Measurements from ENCODE around the gene AQP6. TPM values are rescaled to one million over a fixed set of nuclear protein-coding genes. Genes with fewer than 3 reads are reported as not detected.

AQP6 gene
- total and polyA plus RNA-seq, 10 of the 15 experiments (the other 5 are each of a cell fraction or from before 2014, with no cell fraction given): not detected

GRCh38 chr12:49963976-49964815, 8.6 kb upstream of the AQP6 start:
- Histone ChIP-seq H3K4me1 (ENCODE audit: control insufficient read depth, insufficient read depth, low read length) (peaks cover 8% of the 10 kb centered on the region), H3K27me3 (replicated peaks in 1 of 2; ENCODE audit: control insufficient read depth in 2 of 2, insufficient read depth in 2 of 2, low read length in 1 of 2) (peaks cover 5 to 26% of the 10 kb centered on the region in 2 experiments)

More at GRCh38 chr12:49963976-49964815, 8.6 kb upstream of the AQP6 start:
- SMC1A ChIA-PET (ENCODE audit: uncharacterized antibody, unreplicated experiment): interaction anchor here (4.2 kb wide), 1 partner anchor 91 kb away, joined by 25 read pairs; no protein-coding TSS in a partner anchor
- Histone ChIP-seq H3K36me3 (ENCODE audit: control insufficient read depth in 2 of 2, insufficient read depth in 2 of 2, low read length in 1 of 2) (no peaks in the 10 kb centered on the region), H3K79me2 (ENCODE audit: control insufficient read depth, insufficient read depth, low read length) (no peaks in the 10 kb centered on the region), H3K4me3 (no peak overlapping the region), H3K4me2 (ENCODE audit: control insufficient read depth, insufficient read depth) (no peak overlapping the region), H3K9ac (ENCODE audit: control insufficient read depth, insufficient read depth, low read length) (no peak overlapping the region), H3K27ac (ENCODE audit: control insufficient read depth, insufficient read depth) (no peak overlapping the region), H3K9me3 (replicated peaks; ENCODE audit: control insufficient read depth, insufficient read depth, low read length) (no peaks in the 10 kb centered on the region; the same call in 2 of the 3 replicates), H2AFZ (ENCODE audit: control insufficient read depth, low read depth, low read length) (no peak overlapping the region), H4K20me1 (ENCODE audit: control insufficient read depth, insufficient read depth) (no peaks in the 10 kb centered on the region)
- intact Hi-C loops (cut with micrococcal nuclease; ENCODE audit: unreplicated experiment): no loop called here
- POLR2A ChIA-PET: no interaction called here
- TF ChIP-seq SPI1 (IDR thresholded peaks at IDR 0.05; ENCODE audit: borderline replicate concordance, insufficient read depth, low read depth, low read length) (no peak), MYC (IDR thresholded peaks at IDR 0.05; ENCODE audit: insufficient read depth, insufficient read length, insufficient replicate concordance, low read length, severe bottlenecking) (no peak), ATF3 (IDR thresholded peaks at IDR 0.05; ENCODE audit: borderline replicate concordance, extremely low read depth, low read depth, low read length) (no peak), STAT3 (IDR thresholded peaks at IDR 0.05; ENCODE audit: low read depth, low read length) (no peak), MTA3 (IDR thresholded peaks at IDR 0.05; ENCODE audit: borderline replicate concordance, low read length) (no peak), STAT1 (conservative IDR thresholded peaks at IDR 0.05) (no peak), SREBF1 (IDR thresholded peaks at IDR 0.05; ENCODE audit: low read length) (no peak), SMAD5 (IDR thresholded peaks at IDR 0.05; ENCODE audit: low read depth) (no peak), ZSCAN29 (IDR thresholded peaks at IDR 0.05) (no peak), SRF (IDR thresholded peaks at IDR 0.05; ENCODE audit: low read depth in 2 of 2, low read length in 2 of 2) (no peak), FOXM1 (IDR thresholded peaks at IDR 0.05; ENCODE audit: low read depth, low read length) (no peak)
- BruUV-seq (replicated peaks): no TSS peak
- RAD21 ChIA-PET (ENCODE audit: unreplicated experiment): interaction anchor here (0.5 to 5.1 kb wide), 2 partner anchors 104 to 226 kb away, joined by 3 to 74 read pairs; no protein-coding TSS in a partner anchor
- ATAC-seq (no peak), FAIRE-seq (no peak), DNase-seq (ENCODE audit: low read depth, low spot score) (no peak)
- CTCF ChIA-PET: interaction anchor here (0.6 to 3.4 kb wide), 5 partner anchors 22 to 92 kb away, joined by 3 to 73 read pairs (median 3); no protein-coding TSS in a partner anchor
- in situ Hi-C loops (cut with MboI): no loop called here
- WGBS (ENCODE audit: insufficient coverage, insufficient replicate concordance, low lambda C conversion rate, missing lambda C conversion rate): 42% methylated on average over 17 of the region's 17 CpGs
